T1000 (cell line): ENCODE results near the gene VSX2.

Source experiments
- DNase-seq: peaks from one replicate; lab custom pipeline; 2025; ENCODE audit warnings: mixed read lengths; lab: John Stamatoyannopoulos, UW

VSX2 gene

DNA sequence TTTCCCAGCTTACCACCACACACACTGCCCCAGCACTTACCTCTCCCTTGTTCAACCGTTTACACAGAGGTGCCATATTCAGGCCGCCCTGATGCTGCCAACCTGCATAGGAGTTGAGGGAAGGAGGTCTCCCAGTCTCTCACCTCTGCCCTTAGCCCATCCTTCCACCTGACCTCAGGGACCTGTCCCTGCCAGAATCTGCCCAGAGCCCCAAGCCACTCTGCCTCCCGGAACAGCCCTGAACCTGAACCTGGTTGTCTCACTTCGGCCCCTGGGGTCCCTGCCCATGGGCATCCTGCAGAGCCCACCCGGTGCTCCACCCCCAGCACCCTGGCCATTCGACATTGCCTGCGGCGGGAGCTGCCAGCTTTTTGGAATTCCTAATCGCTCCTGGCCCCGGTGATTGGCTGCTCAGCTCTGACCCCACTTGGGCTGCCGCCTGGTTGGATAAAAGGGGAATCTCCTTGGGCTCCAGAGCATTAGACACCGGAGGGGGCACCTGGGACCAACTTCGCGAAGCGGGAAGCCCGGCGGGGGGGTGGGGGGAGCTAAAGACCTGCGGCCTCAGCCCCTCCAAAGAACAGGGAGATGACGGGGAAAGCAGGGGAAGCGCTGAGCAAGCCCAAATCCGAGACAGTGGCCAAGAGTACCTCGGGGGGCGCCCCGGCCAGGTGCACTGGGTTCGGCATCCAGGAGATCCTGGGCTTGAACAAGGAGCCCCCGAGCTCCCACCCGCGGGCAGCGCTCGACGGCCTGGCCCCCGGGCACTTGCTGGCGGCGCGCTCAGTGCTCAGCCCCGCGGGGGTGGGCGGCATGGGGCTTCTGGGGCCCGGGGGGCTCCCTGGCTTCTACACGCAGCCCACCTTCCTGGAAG, at the start of gene VSX2:
Gene VSX2 (plus strand): TSS at position 476 of the 874 bp plus-strand sequence. CDS start 113 bp downstream, at position 589.
- DNase-seq, result no peak

DNA sequence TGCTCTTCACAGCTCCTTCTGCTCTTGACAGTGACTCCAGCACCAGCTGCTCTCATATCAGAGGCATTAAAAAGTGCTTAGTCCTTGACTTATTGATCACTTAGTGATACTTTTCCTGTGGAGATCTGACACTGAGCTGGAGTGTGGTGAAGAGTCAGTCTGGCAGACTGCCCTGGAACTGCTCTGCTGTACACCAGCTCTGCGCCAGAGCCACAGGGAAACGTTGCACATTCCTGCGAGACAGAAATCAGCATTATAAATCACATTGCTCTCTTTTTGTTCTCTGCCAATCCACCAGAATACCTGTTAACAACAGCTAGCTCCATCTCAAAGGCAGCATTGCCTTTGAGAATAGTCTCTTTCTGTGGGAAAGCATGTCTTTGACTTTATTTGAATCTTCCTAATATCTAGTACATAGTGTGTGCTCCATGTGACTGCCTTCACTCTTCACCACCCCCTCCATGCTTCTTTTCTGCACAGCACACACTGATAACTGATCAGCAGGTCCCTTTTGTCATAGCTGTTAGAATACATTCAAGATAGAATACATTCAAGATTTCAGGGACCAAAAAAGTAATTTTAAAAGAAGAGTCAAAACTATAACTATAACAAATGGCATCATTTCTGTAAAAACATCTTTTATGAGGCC, 48.2 kb upstream of the VSX2 start:
- DNase-seq, result no peak

DNA sequence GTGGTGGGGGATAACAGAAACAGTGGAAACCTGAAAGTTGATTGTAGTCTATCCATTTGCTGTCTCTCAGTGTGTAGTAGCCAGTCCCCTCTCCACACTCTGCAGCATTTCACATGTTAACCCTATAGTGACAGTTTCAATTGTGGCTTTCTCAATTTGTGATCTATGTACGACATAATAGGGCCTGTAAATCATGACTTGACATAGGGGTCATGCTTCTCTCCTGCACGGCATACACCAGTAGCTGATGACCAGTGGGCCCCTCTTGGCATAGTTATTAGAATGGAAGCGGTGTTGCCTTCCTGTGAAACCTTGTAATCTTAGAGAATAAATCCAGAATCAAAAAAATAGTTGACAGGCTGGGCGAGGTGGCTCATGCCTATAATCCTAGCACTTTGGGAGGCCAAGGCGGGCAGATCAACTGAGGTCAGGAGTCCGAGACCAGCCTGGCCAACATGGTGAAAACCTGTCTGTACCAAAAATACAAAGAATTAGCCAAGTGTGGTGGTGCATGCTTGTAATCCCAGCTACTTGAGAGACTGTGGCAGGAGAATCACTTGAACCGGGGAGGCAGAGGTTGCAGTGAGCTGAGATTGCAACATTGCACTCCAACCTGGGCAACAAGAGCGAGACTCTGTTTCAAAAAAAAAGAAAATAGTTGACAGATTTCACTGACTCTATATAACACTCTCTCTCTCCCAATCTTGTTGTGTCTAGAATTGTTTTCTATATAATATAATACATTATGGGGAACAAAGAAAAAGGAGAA, 44.6 kb upstream of the VSX2 start:
- no peak for DNase-seq

DNA sequence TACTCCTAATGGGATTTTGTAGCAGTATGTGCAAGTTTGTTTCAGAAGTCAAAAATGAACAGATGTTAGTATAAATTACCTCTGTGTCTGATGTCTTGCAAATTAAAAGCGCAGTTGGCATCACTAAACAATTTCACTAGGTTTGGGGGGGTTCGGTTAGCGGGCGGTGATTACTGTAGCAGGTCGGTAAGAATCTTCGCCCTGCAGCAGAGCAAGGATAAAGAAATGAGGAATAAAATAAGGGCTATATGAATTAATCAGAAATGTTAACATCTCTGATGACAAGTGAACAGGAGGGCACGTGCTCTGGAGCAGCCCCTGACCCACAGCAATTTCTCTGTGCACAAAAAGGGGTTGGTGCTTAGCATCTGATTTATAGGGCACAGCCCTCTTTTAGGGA, 43.6 kb upstream of the VSX2 start:
- DNase-seq, result no peak

DNA sequence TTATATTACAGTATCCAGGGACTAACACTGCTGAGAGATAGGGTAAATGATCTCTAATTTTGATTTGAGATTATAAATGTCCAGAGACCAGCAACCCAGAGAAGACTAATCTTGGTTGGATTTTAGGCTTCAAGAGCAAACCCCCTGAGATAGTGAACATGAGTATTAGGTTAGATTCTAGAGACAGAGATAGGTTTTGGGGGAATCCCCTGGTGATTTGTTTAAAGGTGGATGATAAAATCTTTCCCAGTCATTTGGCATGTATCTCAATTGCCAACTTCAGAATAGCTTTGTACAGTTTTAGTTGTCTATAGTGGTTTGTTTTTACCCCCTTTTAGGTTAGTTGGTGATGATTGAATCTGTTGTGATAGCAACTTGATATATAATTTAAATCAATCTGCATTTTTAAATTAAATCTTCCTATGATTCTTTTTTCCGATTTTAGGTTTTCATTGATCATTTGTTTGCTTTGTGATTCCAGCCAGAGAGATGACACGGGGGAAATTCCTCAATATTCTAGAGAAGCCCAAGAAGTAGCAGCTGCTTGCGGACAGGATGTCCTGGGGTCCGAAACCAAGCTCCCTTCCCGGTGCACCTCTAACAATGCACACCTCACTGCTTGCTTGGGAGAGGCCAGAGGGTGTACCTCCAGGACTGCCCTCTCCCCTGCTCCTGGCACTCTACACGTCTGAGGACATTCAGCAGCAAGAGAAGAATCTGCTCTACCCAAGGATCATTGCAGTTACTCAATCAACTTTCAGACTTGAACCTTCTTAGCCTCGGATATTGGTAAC, 40.6 kb upstream of the VSX2 start:
- DNase-seq, result no peak

DNA sequence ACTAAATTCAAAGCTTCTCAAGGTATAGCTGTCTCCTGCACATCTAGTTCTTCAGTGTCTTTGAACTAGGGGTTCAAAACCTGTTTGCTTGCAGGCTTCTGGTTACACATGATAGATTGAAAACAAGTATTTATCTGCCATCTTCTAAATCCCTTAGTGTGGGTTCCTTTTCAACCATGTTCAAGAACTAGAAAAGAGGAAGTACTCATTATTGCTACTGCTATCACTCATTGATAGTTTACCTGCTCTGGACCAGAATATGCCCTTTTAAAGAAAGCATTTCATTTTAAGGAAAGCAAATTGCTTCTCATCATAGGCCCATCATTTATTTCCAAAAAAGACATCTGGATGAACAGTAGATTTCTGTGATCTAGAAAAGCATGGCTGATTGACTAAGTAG, 37.1 kb upstream of the VSX2 start:
- no peak for DNase-seq

DNA sequence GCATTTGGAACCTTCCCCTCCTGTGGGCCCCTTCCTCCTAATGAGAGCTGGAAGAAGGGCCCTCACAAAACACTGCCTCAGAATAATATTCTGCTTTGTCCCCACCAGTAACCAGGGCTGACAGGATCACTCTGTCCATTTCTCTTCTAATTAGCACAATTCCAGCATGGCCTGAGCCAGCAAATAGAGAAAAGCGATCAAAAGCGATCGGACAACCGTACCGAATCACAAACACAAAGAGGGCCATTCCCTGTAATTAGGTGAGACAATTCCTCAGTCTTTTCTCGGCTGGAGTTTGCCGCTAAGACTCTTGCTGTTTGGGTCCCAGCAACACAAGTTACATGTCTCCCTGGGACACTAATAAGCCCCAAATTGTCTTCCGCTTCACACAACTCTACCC, 35.6 kb upstream of the VSX2 start:
- DNase-seq, result no peak

DNA sequence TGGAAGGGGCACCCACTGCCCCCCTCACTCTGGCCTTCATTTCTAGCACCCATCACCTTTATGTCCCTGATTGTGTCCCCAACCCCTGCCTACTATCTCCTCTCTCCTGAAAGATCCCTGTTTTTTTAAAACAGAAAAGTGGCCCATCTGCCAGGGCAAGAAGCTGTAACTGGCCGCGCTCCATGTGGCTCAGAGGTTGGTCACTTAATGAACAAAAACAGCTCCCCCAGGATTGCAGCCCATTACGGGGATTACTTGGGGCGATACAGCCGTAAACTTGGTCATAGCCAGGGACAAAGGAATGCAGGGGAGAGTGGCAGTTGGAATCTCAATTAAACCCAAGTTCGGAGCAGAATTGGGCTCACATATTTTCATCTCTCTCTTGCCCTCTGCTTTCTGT, 34.8 kb upstream of the VSX2 start:
- DNase-seq, result no peak

DNA sequence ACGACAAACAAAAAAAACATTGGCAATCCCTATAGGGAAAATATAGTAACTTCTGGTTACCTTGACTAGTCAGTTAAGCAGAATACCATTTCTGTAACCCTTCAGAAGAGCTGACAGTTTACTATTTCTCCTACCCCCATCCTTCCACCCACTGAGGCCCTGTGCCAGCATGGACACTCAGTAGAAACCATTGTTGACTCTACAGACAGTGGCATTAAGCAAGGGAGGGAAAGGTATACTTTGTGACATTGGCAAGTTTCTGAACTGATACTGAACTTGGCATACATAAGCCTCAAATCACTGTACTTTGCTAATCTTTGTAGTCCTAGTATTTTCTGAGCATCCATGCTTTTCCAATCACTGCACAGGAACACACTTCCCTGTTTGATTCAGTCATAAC, 33.4 kb upstream of the VSX2 start:
- no peak for DNase-seq

DNA sequence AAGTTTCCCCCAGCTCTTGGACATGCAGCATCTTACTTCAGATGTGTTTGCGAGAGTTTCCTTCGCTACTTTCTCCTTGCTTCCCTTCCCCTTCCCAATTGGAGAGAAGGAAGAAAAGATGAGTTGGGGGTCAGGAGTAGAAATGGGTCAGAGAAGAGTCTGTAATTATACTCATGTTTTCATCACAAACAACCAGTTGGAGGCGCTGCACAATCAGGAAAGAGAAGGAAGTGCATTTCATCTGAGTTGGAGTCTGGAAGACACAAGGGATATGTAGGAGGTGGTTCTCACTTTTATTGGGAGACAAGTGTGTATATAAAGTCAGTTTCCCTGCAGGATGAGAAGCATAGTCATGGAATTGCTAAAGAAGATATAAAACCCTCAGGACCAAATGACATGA, 31.3 kb upstream of the VSX2 start:
- no peak for DNase-seq

DNA sequence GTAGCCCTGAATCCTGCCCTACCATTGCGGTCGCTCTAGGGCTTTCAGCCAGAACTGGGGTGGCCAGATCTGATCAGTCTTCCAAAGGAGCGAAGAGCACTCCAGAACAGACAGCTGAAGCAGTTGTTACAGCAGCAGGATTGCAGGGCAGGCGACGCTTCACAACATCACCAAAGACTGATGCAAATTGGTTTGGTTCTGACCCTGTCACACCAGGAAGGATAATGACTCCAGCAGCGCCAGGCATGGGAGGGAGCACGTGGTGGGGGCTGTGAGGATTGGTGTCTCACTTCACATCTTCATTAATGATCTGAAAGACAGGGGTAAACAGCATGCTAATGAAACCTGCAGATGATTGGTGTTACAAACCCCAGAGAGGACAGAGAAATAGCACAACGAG, 30.6 kb upstream of the VSX2 start:
- no peak for DNase-seq

DNA sequence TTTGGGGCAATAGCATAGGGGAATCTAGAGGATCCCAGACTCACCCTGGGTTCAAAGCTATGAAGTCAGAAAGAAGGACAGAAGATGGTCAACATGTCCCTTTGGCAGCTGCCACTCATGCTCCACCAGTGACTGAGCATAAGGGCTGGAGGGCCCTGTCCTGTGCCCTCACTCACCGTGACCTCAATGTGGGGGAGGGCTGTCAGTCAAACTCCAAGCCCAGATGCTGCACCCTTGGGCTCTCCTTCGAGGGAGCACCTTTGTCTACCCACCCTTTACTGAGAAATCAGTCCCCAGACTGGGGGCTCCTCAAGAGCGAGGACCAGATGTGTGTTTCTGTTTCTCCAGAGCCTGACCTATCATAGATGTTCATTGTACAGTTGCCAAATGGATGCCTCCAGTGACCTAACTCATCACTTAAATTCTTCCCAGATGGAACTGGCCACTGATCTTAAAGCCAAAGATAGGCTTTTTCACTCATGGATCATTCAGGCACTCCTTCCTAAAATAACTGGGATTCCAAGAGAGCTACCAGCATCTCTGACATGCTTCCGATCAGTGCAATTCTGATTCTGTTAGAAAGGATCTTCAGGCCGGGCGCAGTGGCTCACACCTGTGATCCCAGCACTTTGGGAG, 27.2 kb upstream of the VSX2 start:
- no peak for DNase-seq

DNA sequence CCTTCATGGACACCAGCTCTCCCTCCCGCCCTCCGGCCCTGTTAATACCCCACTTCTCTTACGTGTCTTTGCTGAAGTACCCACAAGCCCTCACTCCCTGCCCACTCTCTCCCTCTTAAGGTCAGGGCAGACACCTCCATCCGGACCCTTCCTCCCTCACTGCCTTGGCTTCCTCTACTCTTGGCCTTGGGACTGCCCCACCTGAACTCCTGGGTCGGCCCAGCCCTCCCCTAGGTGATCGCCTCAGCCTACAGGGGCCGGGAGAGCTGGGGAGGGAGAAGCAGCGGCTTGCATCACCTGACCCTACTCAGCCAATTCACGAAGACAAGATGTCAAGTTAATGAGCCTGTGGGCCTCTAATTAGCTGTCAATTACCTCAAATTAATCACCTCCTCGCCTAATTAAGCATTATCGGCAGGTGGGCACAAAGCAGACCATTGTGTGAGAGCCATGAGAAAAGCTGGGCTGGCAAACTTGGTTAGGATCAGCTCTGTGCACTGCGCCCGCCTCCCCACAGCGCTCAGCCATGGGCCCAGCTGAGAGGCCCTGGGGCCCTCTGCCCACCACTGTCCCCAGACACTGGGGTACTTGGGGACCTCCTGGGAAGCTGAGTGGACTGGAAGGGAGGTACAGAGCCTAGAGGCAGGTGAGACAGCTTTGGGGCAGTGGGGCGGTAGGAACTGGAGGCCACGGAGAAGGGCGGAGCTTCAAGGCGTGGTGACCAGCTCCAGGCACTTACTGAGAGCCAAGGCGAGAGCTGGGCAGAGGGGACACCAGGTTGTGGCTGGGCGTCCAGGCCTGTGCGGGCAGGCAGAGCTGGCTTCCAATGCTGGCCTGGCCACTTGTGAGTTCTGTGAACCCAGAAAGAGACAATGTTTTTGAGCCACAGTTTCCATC, 25.1 kb upstream of the VSX2 start:
- DNase-seq, result no peak

DNA sequence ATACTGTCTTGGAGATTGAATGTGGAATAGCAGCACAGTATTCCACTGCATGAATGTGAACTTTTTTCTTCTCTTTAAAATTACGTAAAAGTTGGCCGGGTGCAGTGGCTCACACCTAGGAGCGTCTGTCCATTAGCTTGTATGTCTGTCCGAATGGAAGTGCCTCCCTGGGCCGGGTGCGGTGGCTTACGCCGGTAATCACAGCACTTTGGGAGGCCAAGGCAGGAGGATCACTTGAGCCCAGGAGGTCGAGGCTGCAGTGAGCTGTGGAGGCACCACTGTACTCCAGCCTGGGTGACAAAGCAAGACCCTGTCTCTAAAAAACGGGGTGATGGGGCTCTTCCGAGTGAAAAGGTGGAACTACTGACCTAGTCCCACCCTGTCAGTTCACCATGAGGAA, 22.6 kb upstream of the VSX2 start:
- DNase-seq, result no peak

DNA sequence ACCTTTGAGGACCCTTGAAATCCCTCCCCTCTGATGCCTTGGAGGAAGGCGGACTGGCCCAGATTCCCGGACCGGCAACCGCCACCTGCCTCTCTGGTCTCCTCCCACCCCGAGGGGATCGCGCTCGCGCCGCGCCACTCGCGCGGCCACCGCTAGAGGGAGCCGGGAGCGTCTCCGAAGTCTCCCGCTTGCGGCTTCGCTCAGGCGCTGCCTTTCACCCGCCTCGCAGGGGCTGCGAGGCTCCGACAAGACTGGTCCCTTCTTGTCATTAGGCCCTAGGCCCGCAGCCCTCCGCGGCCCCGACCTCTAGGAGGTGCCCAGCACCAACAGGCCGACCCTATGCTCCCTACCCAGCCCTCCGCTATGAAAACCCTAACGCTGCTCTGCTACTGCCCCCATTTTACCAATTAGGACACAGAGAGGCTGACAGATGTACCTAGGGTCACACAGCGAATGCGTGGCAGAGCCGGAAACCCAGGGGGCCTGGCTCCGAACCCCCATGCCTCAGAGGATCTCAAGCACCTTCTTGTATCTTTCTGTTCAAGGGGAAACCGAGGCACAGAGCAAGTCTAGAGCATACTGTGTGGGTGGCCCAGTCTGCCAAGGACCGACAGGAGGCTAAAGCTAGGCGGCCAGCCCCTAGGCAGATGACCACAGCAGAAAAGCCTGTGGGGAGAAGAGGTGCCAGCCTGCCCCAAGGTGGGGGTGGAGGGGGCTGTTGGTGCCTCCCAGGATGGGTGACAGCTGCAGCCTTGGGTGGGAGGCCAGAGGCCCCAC, 21.4 kb upstream of the VSX2 start:
- peak; percentile 17 for DNase-seq

DNA sequence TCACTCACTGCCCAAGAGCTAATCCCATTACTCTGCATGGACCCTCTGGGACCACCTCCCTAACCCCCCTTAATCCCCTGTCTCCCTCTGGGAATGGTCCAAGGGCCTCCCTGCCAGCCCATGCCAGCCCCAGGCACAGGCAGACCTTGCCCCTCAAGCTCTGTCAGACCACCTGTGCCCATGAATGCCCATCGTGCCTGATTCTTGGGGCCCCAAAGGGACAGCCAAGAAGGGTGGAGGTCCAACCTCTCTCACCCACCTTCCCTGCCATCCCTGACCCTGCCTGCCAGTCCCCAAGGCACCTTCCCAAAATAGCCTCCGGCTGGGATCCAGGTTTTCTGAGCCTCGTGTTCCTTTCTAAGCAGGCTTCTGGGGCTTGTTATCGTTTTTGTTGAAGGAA, 20.8 kb upstream of the VSX2 start:
- no peak for DNase-seq

DNA sequence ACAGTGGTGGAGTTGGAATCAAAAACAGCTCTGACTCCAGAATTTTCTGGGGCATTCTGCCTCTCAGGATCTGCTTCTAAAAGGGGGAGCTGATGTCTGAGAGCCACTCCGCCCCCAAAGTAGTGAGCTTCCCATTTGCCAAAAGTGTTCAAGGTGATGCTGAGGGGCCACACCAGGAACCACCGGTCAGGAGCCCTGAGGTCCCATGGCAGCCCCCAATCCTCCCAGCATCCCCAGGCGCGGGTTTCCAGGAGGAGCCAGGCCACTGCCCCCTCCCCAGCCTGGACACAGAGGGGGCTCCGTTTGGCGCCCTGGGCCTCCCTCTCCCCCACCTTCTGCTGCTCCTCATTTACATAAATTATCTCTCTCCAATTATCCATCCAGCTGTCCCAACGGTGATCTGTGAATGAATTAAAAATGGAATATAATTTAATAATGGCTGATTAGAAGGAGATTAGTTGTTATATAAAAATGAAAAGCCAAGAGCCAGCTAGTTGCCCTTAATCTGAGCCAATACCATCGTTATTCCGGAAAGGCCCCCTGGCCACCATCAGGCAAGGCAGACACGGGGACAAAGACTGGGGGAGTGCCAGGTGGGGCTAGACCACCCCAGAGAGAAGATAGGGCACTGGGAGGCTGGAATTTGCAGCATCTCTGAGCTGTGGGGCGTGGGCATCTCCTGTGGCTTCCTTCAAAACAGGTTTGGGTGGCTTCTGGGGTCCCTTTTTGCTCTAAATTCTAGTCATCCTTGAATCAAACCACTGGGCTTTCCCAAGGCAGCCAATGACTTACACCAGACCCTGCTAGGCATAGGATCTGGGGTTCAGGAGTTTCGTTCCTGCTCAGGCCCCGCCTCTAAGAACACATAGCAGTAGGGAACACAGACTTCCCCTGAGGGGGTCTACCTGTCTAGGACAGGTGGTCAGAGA, 19.7 kb upstream of the VSX2 start:
- DNase-seq, result no peak

DNA sequence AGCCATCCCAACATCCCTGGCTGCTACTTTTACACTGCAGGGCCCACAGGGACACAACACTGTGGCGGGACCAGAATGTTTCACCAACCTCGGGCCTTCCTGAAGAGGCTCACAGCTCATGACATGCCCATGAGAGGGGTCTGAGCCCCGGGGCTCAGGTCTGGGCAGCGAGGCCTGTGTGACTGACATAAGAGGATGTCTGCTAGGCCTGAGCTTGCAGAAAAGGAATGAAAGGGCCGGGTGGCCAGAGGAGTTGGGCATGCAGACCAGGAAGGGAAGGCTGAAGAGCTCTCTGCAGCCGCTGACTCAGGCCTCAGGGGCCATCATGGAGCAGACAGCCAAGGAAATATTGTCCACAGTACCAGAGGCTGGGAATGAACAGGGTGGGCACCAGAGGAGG, 18.3 kb upstream of the VSX2 start:
- DNase-seq, result no peak

DNA sequence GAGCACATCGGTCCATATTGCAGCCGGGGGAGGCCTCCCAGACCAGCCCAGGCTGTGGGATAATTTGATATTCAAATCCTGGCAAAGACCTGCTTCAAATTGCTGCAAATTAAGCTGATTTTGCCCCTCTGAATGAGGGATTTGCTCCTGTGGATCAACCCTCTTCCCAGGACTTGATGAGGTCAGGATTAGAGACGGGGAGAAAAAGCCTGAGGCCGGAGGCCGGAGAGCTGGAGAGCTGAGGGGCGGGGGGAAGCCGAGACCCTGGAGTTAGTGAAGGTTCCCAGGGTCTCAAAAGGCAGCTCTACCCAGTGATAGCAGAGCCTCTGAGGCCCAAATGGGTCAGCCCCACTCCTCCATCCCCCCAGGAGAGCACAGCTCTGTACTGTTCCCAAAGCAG, 17.5 kb upstream of the VSX2 start:
- no peak for DNase-seq
